HepG2 (cell line): ENCODE data around the gene KRTAP5-1. TPM values are rescaled to one million over a fixed set of nuclear protein-coding genes. Genes with fewer than 3 reads are reported as not detected.

Experiments
- ATAC-seq: fragments of 200-7000 bp; cut with Tn5 transposase; 3 replicates; pipeline ENCODE4 v1.9.1; 2020; ENCODE audit warnings: mild to moderate bottlenecking, moderate library complexity
- BruUV-seq: library from RNA; stranded (reverse); fragments of 400-500 nt; replicated peaks from 2 replicates; lab custom pipeline; 2021; lab: Mats Ljungman, UMichigan
- CTCF ChIA-PET: fragments of 300-600 bp; formaldehyde crosslinking; extraction: SDS; loops from one replicate; lab custom pipeline; 2021; ENCODE audit warnings: low total read pairs, inconsistent platforms, low intra/inter-chr PET ratio; lab: Yijun Ruan, JAX
- POLR2A ChIA-PET: fragments of 350-600 bp; sonication (Branson Sonifier 250); formaldehyde crosslinking; loops from one replicate; lab custom pipeline; 2020; ENCODE audit warnings: antibody characterized with exemption, inconsistent platforms; lab: Yijun Ruan, JAX
- DNase-seq: peaks from one replicate; pipeline ENCODE4 v3.0.0-alpha.2; 2015; ENCODE audit warnings: low spot score
- FAIRE-seq: peaks from 3 replicates; lab custom pipeline; 2011; peaks lifted over from hg19 to GRCh38; lab: Jason Lieb, UNC
- H2AFZ ChIP-seq: one replicate; pipeline ENCODE4 v1.6.1; 2011; ENCODE audit warnings: low read length, inconsistent platforms
- H3K27ac ChIP-seq: fragments of 300-600 bp; 3 replicates; pipeline ENCODE4 v1.8.0; 2011; ENCODE audit warnings: mixed run types, mild to moderate bottlenecking, mixed read lengths, low read length, inconsistent platforms; ENCODE audit not compliant: insufficient read depth; ENCODE audit errors: extremely low read length
- H3K27me3 ChIP-seq, 2 experiments: fragments of 200-600 bp in 1 of 2; 2 replicates in 1 of 2; 3 replicates in 1 of 2; pipeline versions ENCODE4 v1.6.0 to v1.8.0; 2011; ENCODE audit warnings: low read length in 2 of 2, mild to moderate bottlenecking in 2 of 2, moderate library complexity in 2 of 2, inconsistent platforms in 1 of 2; ENCODE audit not compliant: insufficient read depth in 2 of 2, control insufficient read depth in 1 of 2
- H3K36me3 ChIP-seq, 2 experiments: fragments of 200-600 bp in 1 of 2; replicated peaks in 1 of 2; 2 replicates in 1 of 2; 3 replicates in 1 of 2; pipeline versions ENCODE4 v1.5.1 to v1.8.0; 2011; ENCODE audit warnings: low read length in 2 of 2, inconsistent platforms in 1 of 2; ENCODE audit not compliant: insufficient read depth in 2 of 2, control insufficient read depth in 1 of 2
- H3K4me1 ChIP-seq: 2 replicates; pipeline ENCODE4 v1.5.1; 2012; ENCODE audit warnings: low read length, inconsistent platforms; ENCODE audit not compliant: insufficient read depth
- H3K4me2 ChIP-seq: 2 replicates; pipeline ENCODE4 v1.6.0; 2011; ENCODE audit warnings: low read depth, low read length, inconsistent platforms
- H3K4me3 ChIP-seq, 3 experiments: fragments of 200-600 bp in 1 of 3; sonication (generic), shearing (Covaris generic) in 1 of 3; replicated peaks in 1 of 3; 2 replicates each; pipeline ENCODE4 v1.5.1; 2011 to 2016; ENCODE audit warnings: low read length in 3 of 3, inconsistent platforms in 2 of 3, low read depth in 2 of 3, mild to moderate bottlenecking in 2 of 3, control low read depth in 1 of 3, mixed read lengths in 1 of 3; ENCODE audit not compliant: insufficient read depth in 1 of 3
- H3K79me2 ChIP-seq: one replicate; pipeline ENCODE4 v1.6.1; 2011; ENCODE audit warnings: low read length, inconsistent platforms; ENCODE audit not compliant: insufficient read depth
- H3K9ac ChIP-seq: 2 replicates; pipeline ENCODE4 v1.6.0; 2011; ENCODE audit warnings: mild to moderate bottlenecking, low read depth, low read length, inconsistent platforms; ENCODE audit not compliant: insufficient read depth
- H3K9me3 ChIP-seq: 2 replicates; pipeline ENCODE4 v1.5.1; 2012; ENCODE audit warnings: mild to moderate bottlenecking, low read length
- H4K20me1 ChIP-seq: 2 replicates; pipeline ENCODE4 v1.6.0; 2011; ENCODE audit warnings: inconsistent platforms, mild to moderate bottlenecking, low read length, moderate library complexity; ENCODE audit not compliant: insufficient read depth
- ATF5 ChIP-seq: sonication (generic); formaldehyde crosslinking; IDR thresholded peaks from 2 replicates; pipeline ENCODE4 v1.4.0; 2020; ENCODE audit warnings: mild to moderate bottlenecking, low read depth, missing genetic modification reagents
- HNRNPL ChIP-seq: fragments of 200-400 bp; formaldehyde crosslinking; IDR thresholded peaks from 2 replicates; pipeline ENCODE4 v1.6.1; 2017; ENCODE audit warnings: mild to moderate bottlenecking, low read depth, low read length
- NKX3-1 ChIP-seq: sonication (generic); formaldehyde crosslinking; IDR thresholded peaks from 2 replicates; pipeline ENCODE4 v1.5.0; 2020; ENCODE audit warnings: missing genetic modification reagents
- ZNF30 ChIP-seq: sonication (generic); formaldehyde crosslinking; IDR thresholded peaks from 2 replicates; pipeline ENCODE4 v1.5.0; 2020; ENCODE audit warnings: mild to moderate bottlenecking, missing genetic modification reagents
- WGBS: methylation state at CpG from one replicate; pipeline ENCODE4 v1.1.6; 2017; ENCODE audit warnings: low lambda C conversion rate; 5-methylcytosine and 5-hydroxymethylcytosine counted together
- in situ Hi-C: cut with HindIII; loops from 2 replicates; pipeline ENCODE4 v1.10.0; 2017; ENCODE audit warnings: low pct_unique_long_range_greater_than_20kb; ENCODE audit not compliant: extremely low pct_ligation_motif_present
- intact Hi-C: fragments of 100-400 bp; cut with micrococcal nuclease; formaldehyde crosslinking; loops from one replicate; pipeline ENCODE4 v1.10.0; 2022; ENCODE audit not compliant: unreplicated experiment
- polyA plus RNA-seq, 8 experiments: library from polyadenylated mRNA; depleted of rRNA in 3 of 8; stranded (reverse) in 7 of 8; unstranded in 1 of 8; fragments of >200 nt; fragmentation: Illumina TruSeq in 4 of 8; extraction: Trizol in 4 of 8; gene quantifications; 2 replicates each; pipeline versions ENCODE4 v1.2.1 to v1.2.3, GENCODE V29; 2011 to 2016; ENCODE audit warnings: low read depth in 4 of 8, missing spikeins in 1 of 8, mixed read lengths in 1 of 8; ENCODE audit not compliant: insufficient read depth in 1 of 8
- total RNA-seq, 5 experiments: library from RNA; depleted of rRNA; stranded (reverse); fragments of >200 nt; fragmentation: Illumina TruSeq; extraction: Trizol; gene quantifications; 2 replicates each; pipeline ENCODE4 v1.2.3, GENCODE V29; 2016; ENCODE audit warnings: low read depth in 1 of 5
- TF ChIP-seq, protein P1 (sequence below), 2 experiments: sonication (generic) in 1 of 2; formaldehyde crosslinking in 1 of 2; IDR thresholded peaks; 2 replicates each; pipeline versions ENCODE4 v1.4.0 to v1.6.1; 2018 to 2020; ENCODE audit warnings: missing genetic modification reagents in 2 of 2, borderline replicate concordance in 1 of 2, low read depth in 1 of 2, mild to moderate bottlenecking in 1 of 2, missing biosample characterization in 1 of 2

The KRTAP5-1 gene
- total and polyA plus RNA-seq, 2 of the 13 experiments (the other 11 are each of a cell fraction or from before 2014, with no cell fraction given): not detected

GRCh38 chr11:1557051-1557884, 27.8 kb downstream of the KRTAP5-1 start:
- no peak overlapping the region for H3K9ac ChIP-seq
- BruUV-seq: no TSS peak
- WGBS: 96% methylated on average over 48 of the region's 74 CpGs
- no peak overlapping the region for H3K27ac ChIP-seq
- TF ChIP-seq NKX3-1 (CRISPR knock-in tag) (no peak), HNRNPL (peak; percentile 56; the same call in 1 of the 2 replicates)
- FAIRE-seq: no peak
- in situ Hi-C loops: no loop called here
- H3K27me3 ChIP-seq: no peaks in the 10 kb centered on the region; a peak in 1 of 5 replicates
- no peak for DNase-seq
- H3K36me3 ChIP-seq: no peaks in the 10 kb centered on the region
- no peak overlapping the region for H3K4me3 ChIP-seq
- H3K9me3 ChIP-seq: no peaks in the 10 kb centered on the region
- H4K20me1 ChIP-seq: peaks cover 4% of the 10 kb centered on the region; the same call in 1 of the 2 replicates
- H3K4me1 ChIP-seq: no peaks in the 10 kb centered on the region
- POLR2A ChIA-PET: no interaction called here
- H3K79me2 ChIP-seq: no peaks in the 10 kb centered on the region
- intact Hi-C loops: no loop called here
- CTCF ChIA-PET: no interaction called here
- no peak overlapping the region for H3K4me2 ChIP-seq
- no peak for ATAC-seq
- H2AFZ ChIP-seq: no peak overlapping the region

DNA sequence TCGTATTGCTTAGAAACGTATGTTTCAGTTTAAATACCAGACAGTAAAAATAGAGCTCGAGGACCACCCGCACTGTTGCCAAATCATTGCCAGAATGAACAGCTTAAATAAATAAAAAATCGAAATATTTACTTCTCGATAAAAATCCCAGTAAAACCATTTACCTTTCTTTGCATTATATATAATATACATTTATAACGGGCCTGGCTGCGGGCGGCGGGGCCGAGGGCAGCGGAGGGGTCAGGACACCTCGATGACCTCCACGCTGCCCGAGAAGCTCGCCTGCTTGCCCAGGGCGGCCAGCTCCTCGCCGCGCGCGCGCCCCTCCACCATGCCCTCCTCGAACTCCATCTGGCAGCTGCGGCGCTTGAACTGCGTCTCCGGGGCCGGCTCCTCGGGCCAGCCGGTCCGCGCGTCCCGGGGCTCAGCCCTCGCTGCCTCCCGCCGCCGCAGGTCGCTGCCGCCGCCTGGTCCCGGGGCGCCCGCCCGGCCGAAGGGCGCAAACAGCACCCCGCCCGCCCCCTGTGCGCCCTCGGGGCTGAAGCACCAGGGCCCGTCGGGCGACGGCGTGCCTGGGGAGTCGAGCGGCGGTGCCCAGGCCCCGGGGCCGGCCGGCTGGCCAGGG, 28.7 kb downstream of the KRTAP5-1 start:
- BruUV-seq: no TSS peak
- H3K27ac ChIP-seq: no peak overlapping the region
- no peak for TF ChIP-seq ZNF30 (CRISPR knock-in tag)
- TF ChIP-seq ATF5 (CRISPR knock-in tag): no peak
- TF ChIP-seq, protein P1, sequence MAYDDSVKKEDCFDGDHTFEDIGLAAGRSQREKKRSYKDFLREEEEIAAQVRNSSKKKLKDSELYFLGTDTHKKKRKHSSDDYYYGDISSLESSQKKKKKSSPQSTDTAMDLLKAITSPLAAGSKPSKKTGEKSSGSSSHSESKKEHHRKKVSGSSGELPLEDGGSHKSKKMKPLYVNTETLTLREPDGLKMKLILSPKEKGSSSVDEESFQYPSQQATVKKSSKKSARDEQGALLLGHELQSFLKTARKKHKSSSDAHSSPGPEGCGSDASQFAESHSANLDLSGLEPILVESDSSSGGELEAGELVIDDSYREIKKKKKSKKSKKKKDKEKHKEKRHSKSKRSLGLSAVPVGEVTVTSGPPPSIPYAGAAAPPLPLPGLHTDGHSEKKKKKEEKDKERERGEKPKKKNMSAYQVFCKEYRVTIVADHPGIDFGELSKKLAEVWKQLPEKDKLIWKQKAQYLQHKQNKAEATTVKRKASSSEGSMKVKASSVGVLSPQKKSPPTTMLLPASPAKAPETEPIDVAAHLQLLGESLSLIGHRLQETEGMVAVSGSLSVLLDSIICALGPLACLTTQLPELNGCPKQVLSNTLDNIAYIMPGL (CRISPR knock-in tag; IDR thresholded peaks at IDR 0.05; ENCODE audit: borderline replicate concordance in 1 of 2, low read depth in 1 of 2): no peak
- TF ChIP-seq, all 625 proteins: peak for 0
- H4K20me1 ChIP-seq: peaks cover 4% of the 10 kb centered on the region; the same call in 1 of the 2 replicates
- in situ Hi-C loops: no loop called here
- H3K36me3 ChIP-seq: no peaks in the 10 kb centered on the region
- ChIA-PET CTCF (no interaction called here), POLR2A (no interaction called here)
- intact Hi-C loops: no loop called here
- H3K9ac ChIP-seq: no peak overlapping the region
- no peak for FAIRE-seq
- no peaks in the 10 kb centered on the region; a peak in 1 of 5 replicates for H3K27me3 ChIP-seq
- ATAC-seq: no peak
- no peak overlapping the region for H2AFZ ChIP-seq
- no peaks in the 10 kb centered on the region for H3K4me1 ChIP-seq
- H3K9me3 ChIP-seq: no peaks in the 10 kb centered on the region
- no peak for DNase-seq
- no peaks in the 10 kb centered on the region for H3K79me2 ChIP-seq
- H3K4me3 ChIP-seq: no peak overlapping the region
- 95% methylated on average over 59 of the region's 63 CpGs for WGBS
- no peak overlapping the region for H3K4me2 ChIP-seq
